ENCODE data around the gene LRRC10B.

LRRC10B gene

GRCh38 chr11:61512435-61512834 is 3.9 kb downstream of the LRRC10B start:
- TF ChIP-seq, protein P1, sequence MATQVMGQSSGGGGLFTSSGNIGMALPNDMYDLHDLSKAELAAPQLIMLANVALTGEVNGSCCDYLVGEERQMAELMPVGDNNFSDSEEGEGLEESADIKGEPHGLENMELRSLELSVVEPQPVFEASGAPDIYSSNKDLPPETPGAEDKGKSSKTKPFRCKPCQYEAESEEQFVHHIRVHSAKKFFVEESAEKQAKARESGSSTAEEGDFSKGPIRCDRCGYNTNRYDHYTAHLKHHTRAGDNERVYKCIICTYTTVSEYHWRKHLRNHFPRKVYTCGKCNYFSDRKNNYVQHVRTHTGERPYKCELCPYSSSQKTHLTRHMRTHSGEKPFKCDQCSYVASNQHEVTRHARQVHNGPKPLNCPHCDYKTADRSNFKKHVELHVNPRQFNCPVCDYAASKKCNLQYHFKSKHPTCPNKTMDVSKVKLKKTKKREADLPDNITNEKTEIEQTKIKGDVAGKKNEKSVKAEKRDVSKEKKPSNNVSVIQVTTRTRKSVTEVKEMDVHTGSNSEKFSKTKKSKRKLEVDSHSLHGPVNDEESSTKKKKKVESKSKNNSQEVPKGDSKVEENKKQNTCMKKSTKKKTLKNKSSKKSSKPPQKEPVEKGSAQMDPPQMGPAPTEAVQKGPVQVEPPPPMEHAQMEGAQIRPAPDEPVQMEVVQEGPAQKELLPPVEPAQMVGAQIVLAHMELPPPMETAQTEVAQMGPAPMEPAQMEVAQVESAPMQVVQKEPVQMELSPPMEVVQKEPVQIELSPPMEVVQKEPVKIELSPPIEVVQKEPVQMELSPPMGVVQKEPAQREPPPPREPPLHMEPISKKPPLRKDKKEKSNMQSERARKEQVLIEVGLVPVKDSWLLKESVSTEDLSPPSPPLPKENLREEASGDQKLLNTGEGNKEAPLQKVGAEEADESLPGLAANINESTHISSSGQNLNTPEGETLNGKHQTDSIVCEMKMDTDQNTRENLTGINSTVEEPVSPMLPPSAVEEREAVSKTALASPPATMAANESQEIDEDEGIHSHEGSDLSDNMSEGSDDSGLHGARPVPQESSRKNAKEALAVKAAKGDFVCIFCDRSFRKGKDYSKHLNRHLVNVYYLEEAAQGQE (IDR thresholded peaks at IDR 0.05; ENCODE audit: insufficient read depth in 1 of 2, low read depth in 2 of 2, low read length in 2 of 2) = no peak
- TF ChIP-seq FOXP2 (optimal IDR thresholded peaks at IDR 0.05; ENCODE audit: borderline replicate concordance, extremely low read depth, extremely low read length, insufficient read depth) (no peak), SIN3A (IDR thresholded peaks at IDR 0.05; ENCODE audit: borderline replicate concordance, insufficient read depth, low read length) (no peak), TAF1 (IDR thresholded peaks at IDR 0.05; ENCODE audit: borderline replicate concordance, insufficient read depth, low read length) (no peak), POLR2AphosphoS5 (IDR thresholded peaks at IDR 0.05; ENCODE audit: low read depth, low read length) (no peak)

- no peak for TF ChIP-seq SIN3A (IDR thresholded peaks at IDR 0.05; ENCODE audit: borderline replicate concordance, insufficient read depth, low read length)
- TF ChIP-seq TAF1 (IDR thresholded peaks at IDR 0.05; ENCODE audit: borderline replicate concordance, insufficient read depth, low read length) = no peak
- TF ChIP-seq, protein P1 (IDR thresholded peaks at IDR 0.05; ENCODE audit: insufficient read depth in 1 of 2, low read depth in 2 of 2, low read length in 2 of 2) = no peak
- TF ChIP-seq POLR2AphosphoS5 (IDR thresholded peaks at IDR 0.05; ENCODE audit: low read depth, low read length) = no peak
- no peak for TF ChIP-seq FOXP2 (optimal IDR thresholded peaks at IDR 0.05; ENCODE audit: borderline replicate concordance, extremely low read depth, extremely low read length, insufficient read depth)
Observed at GRCh38 chr11:61513143-61513765, 4.7 kb downstream of the LRRC10B start.

DNA sequence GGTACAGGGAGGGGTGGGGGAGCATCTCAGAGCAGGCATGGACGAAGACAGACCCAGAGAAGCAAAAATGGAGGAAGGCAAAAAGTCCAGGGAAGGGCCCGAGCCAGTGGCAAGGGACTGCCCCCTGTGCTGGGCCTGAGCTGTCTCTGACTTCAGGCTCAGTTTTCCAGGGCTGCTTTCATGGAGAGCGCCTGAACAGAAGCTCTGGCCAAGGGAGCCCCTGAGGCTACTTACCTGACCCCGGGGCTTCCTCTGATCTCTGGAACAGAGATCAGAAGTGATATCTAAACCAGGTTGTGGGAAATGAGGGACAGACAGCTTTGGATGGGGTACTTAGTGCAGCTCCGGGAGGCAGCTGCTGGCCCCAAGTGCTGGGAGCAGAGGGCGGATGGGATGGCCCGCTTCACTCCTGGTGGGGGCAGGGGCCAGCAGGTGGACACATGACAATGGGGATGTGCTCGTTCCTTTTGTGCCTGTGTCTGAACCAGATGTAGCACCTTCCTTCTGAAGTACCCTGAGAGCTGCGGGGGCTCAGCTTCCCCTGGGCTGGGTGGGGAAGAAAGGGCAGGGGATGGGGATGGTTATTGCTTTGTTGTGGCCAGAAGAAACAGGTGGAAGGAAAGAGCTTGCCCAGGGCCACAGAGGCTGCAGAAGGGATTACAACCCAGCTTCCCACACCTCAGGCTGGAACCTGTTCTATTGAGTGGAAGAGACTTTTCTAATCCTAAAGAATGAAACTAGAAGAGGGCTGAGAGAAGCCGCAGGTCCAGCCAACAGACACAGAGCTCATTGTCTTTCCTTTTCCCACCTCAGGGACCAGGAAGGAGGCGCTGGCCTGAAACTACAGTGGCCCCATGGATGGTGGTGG is 5.7 kb downstream of the LRRC10B start:
- TF ChIP-seq POLR2AphosphoS5 (IDR thresholded peaks at IDR 0.05; ENCODE audit: low read depth, low read length) (no peak), FOXP2 (optimal IDR thresholded peaks at IDR 0.05; ENCODE audit: borderline replicate concordance, extremely low read depth, extremely low read length, insufficient read depth) (no peak), TAF1 (IDR thresholded peaks at IDR 0.05; ENCODE audit: borderline replicate concordance, insufficient read depth, low read length) (no peak), SIN3A (IDR thresholded peaks at IDR 0.05; ENCODE audit: borderline replicate concordance, insufficient read depth, low read length) (no peak)
- TF ChIP-seq, protein P1 (IDR thresholded peaks at IDR 0.05; ENCODE audit: insufficient read depth in 1 of 2, low read depth in 2 of 2, low read length in 2 of 2) = no peak

DNA sequence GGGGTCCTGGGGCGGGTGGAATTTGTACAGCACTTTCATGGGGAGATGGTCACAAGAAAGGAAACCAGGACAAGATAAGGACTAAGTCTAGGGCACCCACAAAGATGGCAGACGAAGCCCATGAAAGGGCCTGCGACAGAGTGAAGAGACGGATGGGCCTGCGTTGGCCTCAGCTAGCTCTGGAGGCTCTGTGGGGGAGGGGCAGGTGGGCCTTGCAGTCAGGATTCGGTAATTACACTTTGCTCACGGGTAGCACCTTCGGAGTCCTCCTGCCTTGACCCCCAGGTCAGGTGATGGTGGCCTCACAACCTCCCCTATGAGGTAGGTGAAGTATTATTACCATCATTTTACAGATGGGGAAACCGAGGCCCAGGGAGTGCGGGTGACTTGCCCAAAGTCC is 7.1 kb downstream of the LRRC10B start:
- TF ChIP-seq FOXP2 (optimal IDR thresholded peaks at IDR 0.05; ENCODE audit: borderline replicate concordance, extremely low read depth, extremely low read length, insufficient read depth) = no peak
- TF ChIP-seq TAF1 (IDR thresholded peaks at IDR 0.05; ENCODE audit: borderline replicate concordance, insufficient read depth, low read length) = no peak
- TF ChIP-seq POLR2AphosphoS5 (IDR thresholded peaks at IDR 0.05; ENCODE audit: low read depth, low read length) = no peak
- TF ChIP-seq, protein P1 (IDR thresholded peaks at IDR 0.05; ENCODE audit: insufficient read depth in 1 of 2, low read depth in 2 of 2, low read length in 2 of 2) = no peak
- TF ChIP-seq SIN3A (IDR thresholded peaks at IDR 0.05; ENCODE audit: borderline replicate concordance, insufficient read depth, low read length) = no peak
